GM23248 (cell line): ENCODE measurements around the gene CCDC142. TPM values are rescaled to one million over a fixed set of nuclear protein-coding genes. Genes with fewer than 3 reads are reported as not detected.

Experiments
- DNase-seq: peaks from one replicate; pipeline ENCODE4 v3.0.0-alpha.2; 2015
- H2AFZ ChIP-seq: fragments of 200-600 bp; sonication (generic); 2 replicates; pipeline ENCODE4 v1.6.1; 2016; ENCODE audit warnings: antibody characterized with exemption
- H3F3A ChIP-seq: fragments of 200-600 bp; sonication (generic); 2 replicates; pipeline ENCODE4 v1.6.1; 2016; ENCODE audit warnings: mild to moderate bottlenecking, antibody characterized with exemption, mixed run types; ENCODE audit not compliant: insufficient read depth
- H3K27ac ChIP-seq: fragments of 200-600 bp; sonication (generic); 2 replicates; pipeline ENCODE4 v1.5.1; 2016; ENCODE audit warnings: mild to moderate bottlenecking
- H3K27me3 ChIP-seq: fragments of 200-600 bp; sonication (generic); replicated peaks from 2 replicates; pipeline ENCODE4 v1.6.1; 2016; ENCODE audit warnings: mild to moderate bottlenecking; ENCODE audit not compliant: insufficient read depth
- H3K36me3 ChIP-seq: fragments of 200-600 bp; sonication (generic); 2 replicates; pipeline ENCODE4 v1.6.1; 2016; ENCODE audit warnings: low read depth, mild to moderate bottlenecking
- H3K4me1 ChIP-seq: fragments of 200-600 bp; sonication (generic); 2 replicates; pipeline ENCODE4 v1.6.1; 2016; ENCODE audit warnings: mild to moderate bottlenecking; ENCODE audit not compliant: insufficient read depth
- H3K4me2 ChIP-seq: fragments of 200-600 bp; sonication (generic); one replicate; pipeline ENCODE4 v1.6.1; 2016; ENCODE audit warnings: mild to moderate bottlenecking; ENCODE audit not compliant: unreplicated experiment
- H3K4me3 ChIP-seq: fragments of 200-600 bp; sonication (generic); 2 replicates; pipeline ENCODE4 v1.5.1; 2016; ENCODE audit warnings: mild to moderate bottlenecking
- H3K79me2 ChIP-seq: fragments of 200-600 bp; sonication (generic); 2 replicates; pipeline ENCODE4 v1.6.1; 2016; ENCODE audit warnings: mild to moderate bottlenecking; ENCODE audit not compliant: insufficient read depth
- H3K9ac ChIP-seq: fragments of 200-600 bp; sonication (generic); 2 replicates; pipeline ENCODE4 v1.6.1; 2016; ENCODE audit warnings: mild to moderate bottlenecking
- H3K9me2 ChIP-seq: fragments of 200-600 bp; sonication (generic); 2 replicates; pipeline ENCODE4 v1.6.1; 2016; ENCODE audit warnings: mixed run types, mild to moderate bottlenecking, moderate library complexity; ENCODE audit not compliant: insufficient read depth
- H3K9me3 ChIP-seq: fragments of 200-600 bp; sonication (generic); one replicate; pipeline ENCODE4 v1.6.1; 2017; ENCODE audit warnings: low read depth
- H4K20me1 ChIP-seq: fragments of 200-600 bp; sonication (generic); 2 replicates; pipeline ENCODE4 v1.6.0; 2016; ENCODE audit not compliant: insufficient read depth
- EZH2 ChIP-seq: fragments of 200-600 bp; sonication (generic); IDR thresholded peaks from 2 replicates; pipeline ENCODE4 v1.6.1; 2018; ENCODE audit warnings: antibody characterized with exemption, mild to moderate bottlenecking; ENCODE audit not compliant: insufficient read depth, poor library complexity, severe bottlenecking
- EZH2phosphoT487 ChIP-seq: fragments of 200-600 bp; sonication (generic); IDR thresholded peaks from 2 replicates; pipeline ENCODE4 v1.6.1; 2018; ENCODE audit warnings: antibody characterized with exemption, moderate library complexity, mild to moderate bottlenecking, low read depth; ENCODE audit not compliant: insufficient read depth
- WGBS, 2 experiments: methylation state at CpG; one replicate each; pipeline ENCODE4 v1.1.6; 2015 to 2017; ENCODE audit warnings: low lambda C conversion rate in 2 of 2, low coverage in 1 of 2; ENCODE audit errors: missing lambda C conversion rate in 2 of 2; 5-methylcytosine and 5-hydroxymethylcytosine counted together
- in situ Hi-C: fragments of 300-500 bp; cut with MboI; formaldehyde crosslinking; loops from 2 replicates; pipeline ENCODE4 v1.15.0; 2020
- polyA plus RNA-seq: library from polyadenylated mRNA; unstranded; fragments of >200 nt; fragmentation: Nextera tagmentation; extraction: Ambion mirVana; gene quantifications from 2 replicates; pipeline ENCODE4 v1.2.1, GENCODE V29; 2016
- total RNA-seq: library from RNA; depleted of rRNA; stranded (reverse); fragments of >200 nt; shearing (Covaris generic); gene quantifications from 2 replicates; pipeline ENCODE4 v1.2.3, GENCODE V29; 2014

The CCDC142 gene
- total and polyA plus RNA-seq, 2 experiments from 2014 or later: 5.1 to 6.8 TPM

GRCh38 chr2:74436848-74437695, 45.7 kb downstream of the CCDC142 start:
- no peak for DNase-seq
- no peaks in the 10 kb centered on the region for H3K36me3 ChIP-seq
- no peak overlapping the region for H3K4me3 ChIP-seq
- 81% methylated on average over 6 of the region's 6 CpGs for WGBS, 2 experiments
- no peaks in the 10 kb centered on the region for H3F3A ChIP-seq
- H4K20me1 ChIP-seq: no peaks in the 10 kb centered on the region
- in situ Hi-C loops: no loop called here
- no peaks in the 10 kb centered on the region for H3K9me2 ChIP-seq
- no peak overlapping the region for H3K27ac ChIP-seq
- H3K9ac ChIP-seq: no peak overlapping the region
- H3K9me3 ChIP-seq: no peaks in the 10 kb centered on the region
- H3K79me2 ChIP-seq: peaks cover 32% of the 10 kb centered on the region
- no peaks in the 10 kb centered on the region; the same call in 1 of the 2 replicates for H3K4me1 ChIP-seq
- H3K4me2 ChIP-seq: no peak overlapping the region
- H3K27me3 ChIP-seq: no peaks in the 10 kb centered on the region
- TF ChIP-seq EZH2phosphoT487 (no peak), EZH2 (no peak)
- no peak overlapping the region for H2AFZ ChIP-seq

- no peak overlapping the region for H3K4me3 ChIP-seq
Measured at GRCh38 chr2:74436111-74436805, 46.5 kb downstream of the CCDC142 start.

GRCh38 chr2:74430502-74430901, 52.3 kb downstream of the CCDC142 start:
- Histone ChIP-seq H3K4me2 (no peak overlapping the region), H3K27ac (no peak overlapping the region), H4K20me1 (no peaks in the 10 kb centered on the region), H3K9me3 (no peaks in the 10 kb centered on the region), H3K9ac (no peak overlapping the region), H3F3A (peaks cover 9% of the 10 kb centered on the region; the same call in 1 of the 2 replicates), H3K9me2 (no peaks in the 10 kb centered on the region), H3K4me1 (no peaks in the 10 kb centered on the region), H3K27me3 (no peaks in the 10 kb centered on the region), H3K36me3 (peaks cover 3% of the 10 kb centered on the region; the same call in 1 of the 2 replicates), H2AFZ (no peak overlapping the region), H3K79me2 (no peaks in the 10 kb centered on the region), H3K4me3 (no peak overlapping the region)
- no peak for DNase-seq
- WGBS, 2 experiments: 87 to 90% methylated on average over 11 of the region's 11 CpGs
- no peak for TF ChIP-seq EZH2phosphoT487
- TF ChIP-seq EZH2: no peak
- in situ Hi-C loops: no loop called here

More at GRCh38 chr2:74436111-74436805, 46.5 kb downstream of the CCDC142 start:
- Histone ChIP-seq H3K36me3 (no peaks in the 10 kb centered on the region), H3K4me2 (no peak overlapping the region), H3K79me2 (peaks cover 32% of the 10 kb centered on the region), H3K9me2 (no peaks in the 10 kb centered on the region), H3K27me3 (no peaks in the 10 kb centered on the region), H3K4me1 (no peaks in the 10 kb centered on the region; the same call in 1 of the 2 replicates), H4K20me1 (no peaks in the 10 kb centered on the region), H3K9ac (no peak overlapping the region), H3K9me3 (no peaks in the 10 kb centered on the region), H2AFZ (no peak overlapping the region), H3F3A (no peaks in the 10 kb centered on the region), H3K27ac (no peak overlapping the region)
- TF ChIP-seq EZH2 (no peak), EZH2phosphoT487 (no peak)
- no peak for DNase-seq
- in situ Hi-C loops: no loop called here
- WGBS, 2 experiments: 85 to 88% methylated on average over 28 to 42 of the region's 43 CpGs

- Histone ChIP-seq H3K9ac (no peak overlapping the region), H3K36me3 (peaks cover 3% of the 10 kb centered on the region; the same call in 1 of the 2 replicates), H3K9me2 (no peaks in the 10 kb centered on the region), H3K4me1 (no peaks in the 10 kb centered on the region), H3K79me2 (no peaks in the 10 kb centered on the region), H3K4me3 (no peak overlapping the region), H3F3A (peaks cover 9% of the 10 kb centered on the region; the same call in 1 of the 2 replicates), H3K9me3 (no peaks in the 10 kb centered on the region), H2AFZ (no peak overlapping the region), H4K20me1 (no peaks in the 10 kb centered on the region), H3K27ac (no peak overlapping the region), H3K27me3 (no peaks in the 10 kb centered on the region), H3K4me2 (no peak overlapping the region)
- no peak for DNase-seq
- TF ChIP-seq EZH2phosphoT487 (no peak), EZH2 (no peak)
- WGBS, 2 experiments: 94 to 96% methylated on average over 18 of the region's 18 CpGs
- in situ Hi-C loops: no loop called here
Measured at GRCh38 chr2:74429487-74430451, 53.0 kb downstream of the CCDC142 start.
